ENCODE data around the gene NAT10. TPM values are rescaled to one million over a fixed set of nuclear protein-coding genes. Genes with fewer than 3 reads are reported as not detected.

The NAT10 gene
- total RNA-seq, 1 experiment from 2014 or later = 103 TPM

- TF ChIP-seq, protein P1, sequence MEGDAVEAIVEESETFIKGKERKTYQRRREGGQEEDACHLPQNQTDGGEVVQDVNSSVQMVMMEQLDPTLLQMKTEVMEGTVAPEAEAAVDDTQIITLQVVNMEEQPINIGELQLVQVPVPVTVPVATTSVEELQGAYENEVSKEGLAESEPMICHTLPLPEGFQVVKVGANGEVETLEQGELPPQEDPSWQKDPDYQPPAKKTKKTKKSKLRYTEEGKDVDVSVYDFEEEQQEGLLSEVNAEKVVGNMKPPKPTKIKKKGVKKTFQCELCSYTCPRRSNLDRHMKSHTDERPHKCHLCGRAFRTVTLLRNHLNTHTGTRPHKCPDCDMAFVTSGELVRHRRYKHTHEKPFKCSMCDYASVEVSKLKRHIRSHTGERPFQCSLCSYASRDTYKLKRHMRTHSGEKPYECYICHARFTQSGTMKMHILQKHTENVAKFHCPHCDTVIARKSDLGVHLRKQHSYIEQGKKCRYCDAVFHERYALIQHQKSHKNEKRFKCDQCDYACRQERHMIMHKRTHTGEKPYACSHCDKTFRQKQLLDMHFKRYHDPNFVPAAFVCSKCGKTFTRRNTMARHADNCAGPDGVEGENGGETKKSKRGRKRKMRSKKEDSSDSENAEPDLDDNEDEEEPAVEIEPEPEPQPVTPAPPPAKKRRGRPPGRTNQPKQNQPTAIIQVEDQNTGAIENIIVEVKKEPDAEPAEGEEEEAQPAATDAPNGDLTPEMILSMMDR (conservative IDR thresholded peaks at IDR 0.05) = no peak
- no peak overlapping the region for H4K8ac ChIP-seq (replicated peaks; ENCODE audit: insufficient read length, low read depth, low read length)
- no peak overlapping the region for H3K4ac ChIP-seq (ENCODE audit: low read depth, low read length)
- peaks cover 11 to 35% (median 22%) of the 10 kb centered on the region in 3 experiments; a peak in 6 of 7 replicates for H3K36me3 Mint-ChIP-seq (ENCODE audit: insufficient read depth in 1 of 3, low read depth in 3 of 3)
- no peaks in the 10 kb centered on the region for H3K9me3 ChIP-seq (ENCODE audit: control insufficient read depth, low read depth, low read length)
- H4K20me1 ChIP-seq (ENCODE audit: control insufficient read depth, insufficient read depth, insufficient read length) = peaks cover 3% of the 10 kb centered on the region
- no peak overlapping the region for H2BK20ac ChIP-seq (ENCODE audit: low read depth, low read length, poor library complexity, severe bottlenecking)
- no peaks in the 10 kb centered on the region for H3K27me3 ChIP-seq (ENCODE audit: insufficient read depth, low read length)
- H2BK5ac ChIP-seq (ENCODE audit: insufficient read length, low read length) = no peak overlapping the region
- H3K4me1 Mint-ChIP-seq = peaks cover 17 to 21% of the 10 kb centered on the region in 2 experiments
- H3K4me3 Mint-ChIP-seq = peak overlapping the region; percentile 95 to 96
- no peak overlapping the region for H3T11ph ChIP-seq (ENCODE audit: low read length)
- peaks cover 5% of the 10 kb centered on the region for H3K27me3 Mint-ChIP-seq (ENCODE audit: low read depth)
- no peak overlapping the region for H3K23ac ChIP-seq (ENCODE audit: insufficient read length, low read depth, low read length)
- peaks cover 6% of the 10 kb centered on the region for H3K23me2 ChIP-seq (ENCODE audit: insufficient read length, low read depth, low read length, poor library complexity, severe bottlenecking)
- WGBS (ENCODE audit: extremely low coverage, insufficient read length, low lambda C conversion rate) = no CpG with 5 or more reads among the region's 17 CpGs
- H2AFZ ChIP-seq (ENCODE audit: low read length) = no peak overlapping the region
- H4K5ac ChIP-seq (ENCODE audit: insufficient read length, low read depth, low read length) = no peak overlapping the region
- peak overlapping the region; percentile 57 for H3K4me2 ChIP-seq (ENCODE audit: insufficient read depth, insufficient read length, low read length)
- H2BK12ac ChIP-seq (ENCODE audit: insufficient read length, low read depth, low read length) = no peak overlapping the region
- H3K27ac Mint-ChIP-seq = peak overlapping the region; percentile 81 to 99 (median 99)
- no peak overlapping the region for H3K56ac ChIP-seq (ENCODE audit: insufficient read length, low read depth, low read length)
- H2BK120ac ChIP-seq (ENCODE audit: low read depth, low read length, poor library complexity, severe bottlenecking) = no peak overlapping the region
- no peaks in the 10 kb centered on the region for H3K4me1 ChIP-seq (ENCODE audit: insufficient read depth, low read length)
- peak overlapping the region; percentile 74 for H3K9ac ChIP-seq (ENCODE audit: extremely low read depth, insufficient read length, low read length)
- H3K79me1 ChIP-seq (ENCODE audit: insufficient read depth, low read depth, low read length, poor library complexity, severe bottlenecking) = no peaks in the 10 kb centered on the region
- peaks cover 7% of the 10 kb centered on the region; the same call in 1 of the 2 replicates for H3K79me2 ChIP-seq (ENCODE audit: insufficient read depth, low read length)
- no peaks in the 10 kb centered on the region; a peak in 1 of 5 replicates for H3K9me3 Mint-ChIP-seq
- no peak overlapping the region for H2AK5ac ChIP-seq (ENCODE audit: insufficient read length, low read length)
- H4K91ac ChIP-seq (ENCODE audit: insufficient read length, low read depth, low read length) = no peak overlapping the region
- H3K18ac ChIP-seq (ENCODE audit: insufficient read length, low read depth, low read length) = no peak overlapping the region
- no peak for DNase-seq
- H3K14ac ChIP-seq (ENCODE audit: insufficient read depth, low read length) = peak overlapping the region; percentile 63
- no peak overlapping the region for H2BK15ac ChIP-seq (ENCODE audit: low read depth, low read length)
- no peak overlapping the region for H3K27ac ChIP-seq (ENCODE audit: insufficient read length, low read depth, low read length)
Observed at GRCh38 chr11:34105957-34106504, 602 bp downstream of the NAT10 start.

All from H9 (cell line).